Measurements from ENCODE around the gene AHNAK. TPM values are rescaled to one million over a fixed set of nuclear protein-coding genes. Genes with fewer than 3 reads are reported as not detected.

The AHNAK gene
- total and polyA plus RNA-seq, 2 of the 8 experiments (the other 6 are each of a cell fraction or from before 2014, with no cell fraction given): 2.0 to 5.8 TPM

DNA sequence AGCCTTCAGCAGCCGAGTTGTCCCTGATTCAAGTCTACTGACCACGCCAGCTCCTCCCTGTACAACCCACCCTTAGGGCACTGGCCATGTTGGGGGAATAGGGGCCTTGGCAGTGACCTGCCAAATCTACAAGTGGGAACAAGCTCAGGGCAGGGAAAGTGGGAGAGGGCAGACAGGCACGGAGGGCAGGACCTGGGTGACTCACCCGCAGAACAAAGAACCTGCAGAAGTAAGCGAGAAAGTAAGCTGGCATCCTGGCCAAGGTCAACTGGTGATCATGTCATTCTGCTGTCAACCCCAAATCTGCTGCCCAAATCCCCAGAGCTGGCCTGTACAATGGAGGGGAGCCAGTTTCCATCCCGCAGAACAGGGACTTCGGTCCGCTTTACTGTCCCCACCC is 135.6 kb downstream of the AHNAK start:
- no peak overlapping the region for H3K4me2 ChIP-seq (ENCODE audit: insufficient read depth in 1 of 2, low read depth in 2 of 2, low read length in 2 of 2)
- ChIA-PET POLR2A (ENCODE audit: partially characterized antibody) (interaction anchor here (0.9 to 1.1 kb wide), 3 partner anchors 9 to 136 kb away, joined by 3 to 5 read pairs (median 4); partner anchors contain the start of gene AHNAK), CTCF (ENCODE audit: partially characterized antibody) (interaction anchor here (0.7 to 3.9 kb wide), 9 partner anchors 9 to 149 kb away, joined by 3 to 25 read pairs (median 3); partner anchors contain the start of gene SCGB1A1)
- no peak overlapping the region for H2BK20ac ChIP-seq (ENCODE audit: low read length)
- no peak overlapping the region for H2BK5ac ChIP-seq (ENCODE audit: low read depth, low read length)
- WGBS, 2 experiments (ENCODE audit: extremely low coverage in 1 of 2, insufficient coverage in 1 of 2, insufficient read length in 1 of 2, insufficient replicate concordance in 2 of 2, low coverage in 1 of 2, low lambda C conversion rate in 2 of 2, missing lambda C conversion rate in 1 of 2): 90% methylated on average over 8 of the region's 8 CpGs; no CpG with 5 or more reads in 1 of the 2 experiments
- H3K4ac ChIP-seq (replicated peaks; ENCODE audit: insufficient read length, low read depth, low read length): no peak overlapping the region
- no peak overlapping the region for H2BK12ac ChIP-seq (ENCODE audit: low read depth, low read length)
- no peak overlapping the region for H4K91ac ChIP-seq (replicated peaks; ENCODE audit: insufficient read length, low read length)
- no peak overlapping the region for H3K56ac ChIP-seq (replicated peaks; ENCODE audit: insufficient read length, low read depth, low read length)
- H3K4me1 ChIP-seq (replicated peaks in 1 of 4; ENCODE audit: control insufficient read depth in 3 of 4, insufficient read depth in 4 of 4, low read length in 3 of 4): 0 out of 7 replicates have a peak, but pooled peaks cover 0 to 2% (median 0%) of the 10 kb centered on the region in 4 experiments
- no peak for DNase-seq (ENCODE audit: low read depth in 1 of 2, low spot score in 2 of 2)
- H3K23ac ChIP-seq (ENCODE audit: insufficient read length): no peak overlapping the region
- no peak overlapping the region for H2BK120ac ChIP-seq (replicated peaks; ENCODE audit: low read depth, low read length)
- H4K20me1 ChIP-seq (replicated peaks in 1 of 2; ENCODE audit: control insufficient read depth in 1 of 2, insufficient read depth in 2 of 2, low read length in 2 of 2): no peaks in the 10 kb centered on the region
- no peak overlapping the region for H2AK5ac ChIP-seq (ENCODE audit: low read depth, low read length)
- no peaks in the 10 kb centered on the region for H3K23me2 ChIP-seq (ENCODE audit: low read depth, low read length)
- H4K5ac ChIP-seq (ENCODE audit: insufficient read length, low read depth, low read length): no peak overlapping the region
- H4K8ac ChIP-seq (ENCODE audit: extremely low read depth, insufficient read depth, low read length): no peak overlapping the region
- no peaks in the 10 kb centered on the region for H3K79me1 ChIP-seq (ENCODE audit: low read depth, low read length)
- no peak overlapping the region for H3K14ac ChIP-seq (ENCODE audit: insufficient read length)
- H3K27ac ChIP-seq (ENCODE audit: low read depth, low read length): no peak overlapping the region
- no peak overlapping the region for H3K18ac ChIP-seq (ENCODE audit: extremely low read depth, low read length)
- no peak for FAIRE-seq
- H3K4me3 ChIP-seq (ENCODE audit: extremely low read depth in 1 of 4, insufficient read depth in 2 of 4, low read depth in 3 of 4, low read length in 4 of 4): no peak overlapping the region
- H2AFZ ChIP-seq (ENCODE audit: low read length): no peak overlapping the region
- no peaks in the 10 kb centered on the region for H3K36me3 ChIP-seq (ENCODE audit: control insufficient read depth in 2 of 4, insufficient read depth in 4 of 4, low read length in 3 of 4)
- H3K79me2 ChIP-seq (ENCODE audit: control insufficient read depth in 1 of 2, insufficient read depth in 2 of 2, low read length in 2 of 2): no peaks in the 10 kb centered on the region
- H3K27me3 ChIP-seq (replicated peaks in 1 of 4; ENCODE audit: control insufficient read depth in 3 of 4, extremely low read depth in 1 of 4, insufficient read depth in 3 of 4, low read length in 3 of 4): no peaks in the 10 kb centered on the region
- no peak overlapping the region for H3K9ac ChIP-seq (replicated peaks in 1 of 4; ENCODE audit: extremely low read depth in 1 of 4, low read depth in 3 of 4, low read length in 3 of 4)
- H3K9me3 ChIP-seq (ENCODE audit: insufficient read depth in 2 of 2, low read depth in 1 of 2, low read length in 1 of 2): no peaks in the 10 kb centered on the region
- TF ChIP-seq POU5F1 (IDR thresholded peaks at IDR 0.05; ENCODE audit: low read depth, low read length) (no peak), TAF7 (optimal IDR thresholded peaks at IDR 0.05; ENCODE audit: borderline replicate concordance, low read depth, low read length) (no peak), PHF8 (conservative IDR thresholded peaks at IDR 0.05; ENCODE audit: low read depth, low read length) (no peak), RNF2 (IDR thresholded peaks at IDR 0.05; ENCODE audit: borderline replicate concordance, low read depth, low read length, missing control alignments, poor library complexity, severe bottlenecking) (no peak)
- TF ChIP-seq, protein P1, sequence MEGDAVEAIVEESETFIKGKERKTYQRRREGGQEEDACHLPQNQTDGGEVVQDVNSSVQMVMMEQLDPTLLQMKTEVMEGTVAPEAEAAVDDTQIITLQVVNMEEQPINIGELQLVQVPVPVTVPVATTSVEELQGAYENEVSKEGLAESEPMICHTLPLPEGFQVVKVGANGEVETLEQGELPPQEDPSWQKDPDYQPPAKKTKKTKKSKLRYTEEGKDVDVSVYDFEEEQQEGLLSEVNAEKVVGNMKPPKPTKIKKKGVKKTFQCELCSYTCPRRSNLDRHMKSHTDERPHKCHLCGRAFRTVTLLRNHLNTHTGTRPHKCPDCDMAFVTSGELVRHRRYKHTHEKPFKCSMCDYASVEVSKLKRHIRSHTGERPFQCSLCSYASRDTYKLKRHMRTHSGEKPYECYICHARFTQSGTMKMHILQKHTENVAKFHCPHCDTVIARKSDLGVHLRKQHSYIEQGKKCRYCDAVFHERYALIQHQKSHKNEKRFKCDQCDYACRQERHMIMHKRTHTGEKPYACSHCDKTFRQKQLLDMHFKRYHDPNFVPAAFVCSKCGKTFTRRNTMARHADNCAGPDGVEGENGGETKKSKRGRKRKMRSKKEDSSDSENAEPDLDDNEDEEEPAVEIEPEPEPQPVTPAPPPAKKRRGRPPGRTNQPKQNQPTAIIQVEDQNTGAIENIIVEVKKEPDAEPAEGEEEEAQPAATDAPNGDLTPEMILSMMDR (IDR thresholded peaks at IDR 0.05; ENCODE audit: control extremely low read depth in 1 of 3, insufficient read depth in 1 of 3, low read depth in 1 of 3, low read length in 3 of 3): no peak
- H2BK15ac ChIP-seq (ENCODE audit: low read length): no peak overlapping the region
